ENCODE data around the gene PDE8B. TPM values are rescaled to one million over a fixed set of nuclear protein-coding genes. Genes with fewer than 3 reads are reported as not detected.

The PDE8B gene
- total RNA-seq, 4 donors from 2014 or later: 1.1 to 3.9 (median 1.5) TPM

GRCh38 chr5:77232574-77233358 is 22.3 kb downstream of the PDE8B start:
- no peaks in the 10 kb centered on the region for H3K9me3 ChIP-seq
- H3K4me3 ChIP-seq: no peak overlapping the region
- WGBS: 86% methylated on average over 6 of the region's 6 CpGs
- H3K27me3 ChIP-seq: no peaks in the 10 kb centered on the region
- H3K27ac ChIP-seq: no peak overlapping the region
- H3K36me3 ChIP-seq: no peaks in the 10 kb centered on the region
- H3K4me1 ChIP-seq: no peaks in the 10 kb centered on the region
- TF ChIP-seq EP300 (IDR thresholded peaks at IDR 0.05): no peak
- TF ChIP-seq POLR2A (IDR thresholded peaks at IDR 0.05): no peak
- TF ChIP-seq POLR2AphosphoS5 (IDR thresholded peaks at IDR 0.05): no peak
- DNase-seq (ENCODE audit: low spot score in 2 of 2): no peak

DNA sequence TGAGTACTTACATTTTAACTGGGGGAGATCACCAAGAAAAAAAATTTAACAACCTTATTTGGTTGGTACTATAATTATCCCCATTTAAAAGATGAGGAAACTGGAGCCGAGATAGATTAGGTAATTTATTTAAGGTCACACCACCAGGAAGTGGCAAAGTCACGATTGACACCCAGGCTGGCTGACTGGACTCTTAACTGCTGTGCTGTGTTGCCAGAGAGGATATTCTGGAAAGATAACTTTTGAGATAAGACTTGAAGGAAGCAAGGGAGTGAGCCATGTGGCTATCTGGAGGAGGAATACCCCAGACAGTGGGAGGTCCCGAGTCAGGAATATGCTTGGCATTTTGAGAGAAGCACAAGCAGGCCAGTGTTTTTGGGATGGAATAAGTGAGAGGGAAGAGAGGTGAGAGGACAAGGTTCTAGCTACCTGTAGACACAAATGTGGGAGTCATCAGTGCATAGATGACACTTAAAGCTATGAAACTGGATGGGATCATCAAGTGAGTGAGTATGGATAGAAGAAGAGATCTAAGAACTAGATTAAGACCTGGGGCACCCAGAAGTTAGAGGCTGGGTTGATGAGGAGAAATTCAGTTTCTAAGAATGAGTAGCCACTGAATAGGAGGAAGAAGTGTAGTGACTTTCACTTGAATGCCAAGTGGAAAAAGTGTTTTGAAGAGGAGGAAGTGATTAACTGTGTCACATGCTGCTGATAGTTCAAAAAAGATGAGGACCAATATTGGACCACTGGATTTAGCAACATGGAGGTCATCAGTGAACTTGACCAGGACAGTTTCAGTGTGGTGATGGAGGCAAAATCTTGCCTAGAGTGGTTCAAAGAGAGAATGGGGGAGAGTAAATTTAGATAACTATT is 25.6 kb downstream of the PDE8B start:
- TF ChIP-seq CTCF (IDR thresholded peaks at IDR 0.05) (no peak), EP300 (IDR thresholded peaks at IDR 0.05) (no peak), POLR2A (IDR thresholded peaks at IDR 0.05) (no peak), POLR2AphosphoS5 (IDR thresholded peaks at IDR 0.05) (no peak)
- WGBS: 78% methylated on average over 3 of the region's 3 CpGs
- H3K27ac ChIP-seq: no peak overlapping the region
- H3K9me3 ChIP-seq: no peaks in the 10 kb centered on the region
- no peak for DNase-seq (ENCODE audit: low spot score in 2 of 2)
- no peaks in the 10 kb centered on the region for H3K4me1 ChIP-seq
- H3K27me3 ChIP-seq: no peaks in the 10 kb centered on the region
- H3K36me3 ChIP-seq: no peaks in the 10 kb centered on the region
- H3K4me3 ChIP-seq: no peak overlapping the region

GRCh38 chr5:77239126-77239741 is 28.8 kb downstream of the PDE8B start:
- H3K27ac ChIP-seq: no peak overlapping the region
- no peak for TF ChIP-seq POLR2AphosphoS5 (IDR thresholded peaks at IDR 0.05)
- no peak for TF ChIP-seq CTCF (IDR thresholded peaks at IDR 0.05)
- TF ChIP-seq EP300 (IDR thresholded peaks at IDR 0.05): no peak
- no peak for TF ChIP-seq POLR2A (IDR thresholded peaks at IDR 0.05)
- H3K4me1 ChIP-seq: no peaks in the 10 kb centered on the region

DNA sequence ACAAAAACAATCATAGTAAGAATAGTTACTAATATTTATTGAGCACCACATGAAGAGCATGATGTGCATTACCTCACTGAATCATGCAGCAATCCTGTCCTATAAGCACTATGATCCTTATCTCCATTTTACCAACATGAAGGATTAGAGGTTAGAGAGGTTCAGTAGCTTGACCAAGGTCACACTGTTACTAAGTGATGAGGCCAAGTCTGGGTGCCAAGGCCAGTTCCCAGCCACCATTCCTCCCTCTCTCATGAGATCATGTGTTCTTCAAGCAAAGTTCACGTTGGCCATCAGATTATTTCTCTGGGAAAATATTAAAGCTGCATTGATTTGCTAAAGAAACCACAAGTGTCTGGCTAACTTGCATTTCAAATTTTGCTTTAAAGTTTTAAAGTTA is 31.0 kb downstream of the PDE8B start:
- Histone ChIP-seq H3K9me3 (no peaks in the 10 kb centered on the region), H3K4me1 (no peaks in the 10 kb centered on the region), H3K27ac (no peak overlapping the region), H3K4me3 (no peak overlapping the region), H3K36me3 (no peaks in the 10 kb centered on the region), H3K27me3 (no peaks in the 10 kb centered on the region)
- no peak for TF ChIP-seq POLR2A (IDR thresholded peaks at IDR 0.05)
- TF ChIP-seq POLR2AphosphoS5 (IDR thresholded peaks at IDR 0.05): no peak
- TF ChIP-seq EP300 (IDR thresholded peaks at IDR 0.05): no peak
- TF ChIP-seq CTCF (IDR thresholded peaks at IDR 0.05): no peak
- WGBS: 64% methylated on average over 1 of the region's 1 CpG
- DNase-seq (ENCODE audit: low spot score in 2 of 2): no peak

More at GRCh38 chr5:77239126-77239741, 28.8 kb downstream of the PDE8B start:
- Histone ChIP-seq H3K4me3 (no peak overlapping the region), H3K36me3 (no peaks in the 10 kb centered on the region), H3K9me3 (no peaks in the 10 kb centered on the region), H3K27me3 (no peaks in the 10 kb centered on the region)
- 76% methylated on average over 3 of the region's 3 CpGs for WGBS
- no peak for DNase-seq (ENCODE audit: low spot score in 2 of 2)

GRCh38 chr5:77249475-77249874 is 39.0 kb downstream of the PDE8B start:
- WGBS: 89% methylated on average over 2 of the region's 2 CpGs
- Histone ChIP-seq H3K27ac (no peak overlapping the region), H3K4me3 (no peak overlapping the region), H3K27me3 (no peaks in the 10 kb centered on the region), H3K36me3 (no peaks in the 10 kb centered on the region), H3K9me3 (no peaks in the 10 kb centered on the region), H3K4me1 (no peaks in the 10 kb centered on the region)
- no peak for DNase-seq (ENCODE audit: low spot score in 2 of 2)
- no peak for TF ChIP-seq CTCF (IDR thresholded peaks at IDR 0.05)
- TF ChIP-seq POLR2AphosphoS5 (IDR thresholded peaks at IDR 0.05): no peak
- no peak for TF ChIP-seq EP300 (IDR thresholded peaks at IDR 0.05)
- no peak for TF ChIP-seq POLR2A (IDR thresholded peaks at IDR 0.05)

Data from suprapubic skin (tissue), 4 donors.